Sigmoid colon (tissue), 4 donors: Measurements from ENCODE around the gene SULT6B1.

Experiments
- EP300 ChIP-seq, 4 donors: sonication (generic); formaldehyde crosslinking; IDR thresholded peaks; one replicate each; pipeline ENCODE4 v1.6.1; 2017; ENCODE audit warnings: antibody characterized with exemption in 4 of 4
- POLR2A ChIP-seq, 2 donors: fragments of 450-650 bp; IDR thresholded peaks; one replicate each; pipeline ENCODE4 v1.6.1; 2016; ENCODE audit warnings: antibody characterized with exemption in 2 of 2, mild to moderate bottlenecking in 2 of 2, moderate library complexity in 2 of 2
- POLR2AphosphoS5 ChIP-seq, 4 donors: sonication (generic); formaldehyde crosslinking; IDR thresholded peaks; one replicate each; pipeline ENCODE4 v1.6.1; 2017; ENCODE audit warnings: antibody characterized with exemption in 4 of 4
- TF ChIP-seq, protein P1 (sequence below), 4 experiments: fragments of 450-650 bp in 3 of 4; fragments of 200-600 bp in 1 of 4; IDR thresholded peaks; one replicate each; pipeline ENCODE4 v1.5.1; 2016 to 2019; ENCODE audit warnings: antibody characterized with exemption in 4 of 4, mild to moderate bottlenecking in 3 of 4, moderate library complexity in 2 of 4

DNA sequence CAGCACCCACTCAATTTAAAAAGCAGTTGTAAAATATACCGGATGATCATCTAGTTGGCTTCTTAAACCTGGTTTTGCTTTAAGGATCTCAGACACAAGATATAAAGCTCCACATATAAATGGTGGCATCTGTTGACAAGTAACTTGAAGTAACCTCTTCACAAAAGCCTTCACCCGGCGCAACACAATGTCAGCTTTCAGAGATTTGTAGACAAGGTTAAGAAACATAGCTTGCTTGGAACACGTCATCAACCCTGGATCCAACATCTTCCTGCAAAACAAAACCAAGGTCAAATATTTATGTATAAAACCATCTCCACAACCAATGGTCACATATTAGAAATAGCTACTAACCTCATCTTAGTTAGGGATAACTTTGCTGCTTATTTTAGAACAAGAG is 34.7 kb upstream of the SULT6B1 start:
- TF ChIP-seq, protein P1, sequence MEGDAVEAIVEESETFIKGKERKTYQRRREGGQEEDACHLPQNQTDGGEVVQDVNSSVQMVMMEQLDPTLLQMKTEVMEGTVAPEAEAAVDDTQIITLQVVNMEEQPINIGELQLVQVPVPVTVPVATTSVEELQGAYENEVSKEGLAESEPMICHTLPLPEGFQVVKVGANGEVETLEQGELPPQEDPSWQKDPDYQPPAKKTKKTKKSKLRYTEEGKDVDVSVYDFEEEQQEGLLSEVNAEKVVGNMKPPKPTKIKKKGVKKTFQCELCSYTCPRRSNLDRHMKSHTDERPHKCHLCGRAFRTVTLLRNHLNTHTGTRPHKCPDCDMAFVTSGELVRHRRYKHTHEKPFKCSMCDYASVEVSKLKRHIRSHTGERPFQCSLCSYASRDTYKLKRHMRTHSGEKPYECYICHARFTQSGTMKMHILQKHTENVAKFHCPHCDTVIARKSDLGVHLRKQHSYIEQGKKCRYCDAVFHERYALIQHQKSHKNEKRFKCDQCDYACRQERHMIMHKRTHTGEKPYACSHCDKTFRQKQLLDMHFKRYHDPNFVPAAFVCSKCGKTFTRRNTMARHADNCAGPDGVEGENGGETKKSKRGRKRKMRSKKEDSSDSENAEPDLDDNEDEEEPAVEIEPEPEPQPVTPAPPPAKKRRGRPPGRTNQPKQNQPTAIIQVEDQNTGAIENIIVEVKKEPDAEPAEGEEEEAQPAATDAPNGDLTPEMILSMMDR (IDR thresholded peaks at IDR 0.05), result no peak
- TF ChIP-seq POLR2A (IDR thresholded peaks at IDR 0.05) (no peak), EP300 (IDR thresholded peaks at IDR 0.05) (no peak), POLR2AphosphoS5 (IDR thresholded peaks at IDR 0.05) (no peak)
